Astrocyte (in vitro differentiated cells and primary cell): ENCODE measurements around the gene XXYLT1. TPM values are rescaled to one million over a fixed set of nuclear protein-coding genes. Genes with fewer than 3 reads are reported as not detected.

Experiments
- DNase-seq: peaks from one replicate; pipeline ENCODE4 v3.0.0-alpha.2; 2010; ENCODE audit warnings: low read depth
- FAIRE-seq: peaks from 2 replicates; lab custom pipeline; 2011; peaks lifted over from hg19 to GRCh38; lab: Jason Lieb, UNC
- H2AFZ ChIP-seq: 2 replicates; pipeline ENCODE4 v1.6.0; 2012; ENCODE audit warnings: low read depth, low read length, inconsistent platforms
- H3K27ac ChIP-seq: 2 replicates; pipeline ENCODE4 v1.5.1; 2011; ENCODE audit warnings: low read depth, low read length, inconsistent platforms
- H3K27me3 ChIP-seq: 2 replicates; pipeline ENCODE4 v1.6.0; 2011; ENCODE audit warnings: low read length, inconsistent platforms; ENCODE audit not compliant: insufficient read depth
- H3K36me3 ChIP-seq: 2 replicates; pipeline ENCODE4 v1.5.1; 2011; ENCODE audit warnings: low read length, inconsistent platforms; ENCODE audit not compliant: insufficient read depth
- H3K4me1 ChIP-seq: 2 replicates; pipeline ENCODE4 v1.5.1; 2011; ENCODE audit warnings: low read length, inconsistent platforms; ENCODE audit not compliant: insufficient read depth
- H3K4me2 ChIP-seq: 2 replicates; pipeline ENCODE4 v1.6.0; 2012; ENCODE audit warnings: low read length, inconsistent platforms
- H3K4me3 ChIP-seq: 2 replicates; pipeline ENCODE4 v1.5.1; 2011; ENCODE audit warnings: low read depth, mild to moderate bottlenecking, low read length, inconsistent platforms; ENCODE audit not compliant: insufficient read depth
- H3K79me2 ChIP-seq: 2 replicates; pipeline ENCODE4 v1.6.0; 2012; ENCODE audit warnings: mild to moderate bottlenecking, low read length, inconsistent platforms; ENCODE audit not compliant: insufficient read depth
- H3K9ac ChIP-seq: 2 replicates; pipeline ENCODE4 v1.6.0; 2012; ENCODE audit warnings: mild to moderate bottlenecking, low read length, inconsistent platforms
- H3K9me3 ChIP-seq: 2 replicates; pipeline ENCODE4 v1.5.1; 2012; ENCODE audit warnings: low read depth, mild to moderate bottlenecking, low read length, inconsistent platforms; ENCODE audit not compliant: insufficient read depth
- H4K20me1 ChIP-seq: 2 replicates; pipeline ENCODE4 v1.6.0; 2012; ENCODE audit warnings: low read length, inconsistent platforms; ENCODE audit not compliant: insufficient read depth
- H3K27ac Mint-ChIP-seq: one replicate; pipeline ENCODE4 v1.8.0; 2021; ENCODE audit warnings: mild to moderate bottlenecking, mixed read lengths; ENCODE audit not compliant: unreplicated experiment
- H3K27me3 Mint-ChIP-seq: one replicate; pipeline ENCODE4 v1.8.0; 2021; ENCODE audit warnings: low read depth, mixed read lengths; ENCODE audit not compliant: unreplicated experiment
- H3K36me3 Mint-ChIP-seq: one replicate; pipeline ENCODE4 v1.8.0; 2021; ENCODE audit warnings: low read depth, mixed read lengths; ENCODE audit not compliant: unreplicated experiment
- H3K4me1 Mint-ChIP-seq: one replicate; pipeline ENCODE4 v1.8.0; 2021; ENCODE audit warnings: low read depth, mixed read lengths; ENCODE audit not compliant: unreplicated experiment
- H3K4me3 Mint-ChIP-seq: one replicate; pipeline ENCODE4 v1.8.0; 2021; ENCODE audit warnings: mild to moderate bottlenecking, moderate library complexity, mixed read lengths; ENCODE audit not compliant: unreplicated experiment
- H3K9me3 Mint-ChIP-seq: one replicate; pipeline ENCODE4 v1.8.0; 2021; ENCODE audit warnings: mild to moderate bottlenecking, mixed read lengths; ENCODE audit not compliant: unreplicated experiment
- EZH2 ChIP-seq: IDR thresholded peaks from 2 replicates; pipeline ENCODE4 v1.6.1; 2012; ENCODE audit warnings: mild to moderate bottlenecking, low read length, inconsistent platforms; ENCODE audit not compliant: insufficient read depth
- total RNA-seq: library from RNA; stranded (reverse); gene quantifications from 2 replicates; pipeline ENCODE4 v1.2.1, GENCODE V29; 2021
- TF ChIP-seq, protein P1 (sequence below): IDR thresholded peaks from 2 replicates; pipeline ENCODE4 v1.5.1; 2011; ENCODE audit warnings: low read depth, mild to moderate bottlenecking, inconsistent platforms, low read length, moderate library complexity; ENCODE audit not compliant: insufficient read depth

Gene XXYLT1
- total RNA-seq, 1 donor from 2014 or later: 26.2 TPM

DNA sequence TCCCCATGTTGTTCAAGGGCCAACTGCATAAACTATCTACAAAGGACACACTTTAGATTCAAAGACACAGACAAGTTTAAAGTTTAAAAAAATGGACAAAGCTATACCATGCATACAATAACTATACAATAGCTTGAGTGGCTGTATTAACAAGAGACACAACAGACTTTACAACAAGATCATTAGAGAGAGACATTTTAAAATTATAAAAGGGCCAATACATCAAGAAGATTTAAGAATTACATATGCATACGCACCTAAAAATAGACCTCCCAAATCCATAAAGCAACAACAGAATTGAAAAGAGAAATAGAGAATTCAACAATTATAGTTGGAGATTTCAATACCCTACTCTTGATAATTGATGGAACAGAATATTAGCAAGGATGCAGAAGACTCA lies 79.4 kb downstream of the XXYLT1 start:
- Histone ChIP-seq H3K4me2 (no peak overlapping the region), H3K27me3 (no peaks in the 10 kb centered on the region), H3K4me3 (no peak overlapping the region), H3K36me3 (no peaks in the 10 kb centered on the region), H2AFZ (no peak overlapping the region), H4K20me1 (no peaks in the 10 kb centered on the region), H3K9ac (no peak overlapping the region), H3K4me1 (peaks cover 34% of the 10 kb centered on the region), H3K9me3 (no peaks in the 10 kb centered on the region), H3K27ac (no peak overlapping the region), H3K79me2 (peaks cover 27% of the 10 kb centered on the region)
- no peaks in the 10 kb centered on the region for H3K27me3 Mint-ChIP-seq
- DNase-seq (no peak), FAIRE-seq (no peak)
- H3K27ac Mint-ChIP-seq: no peak overlapping the region
- no peak overlapping the region for H3K4me3 Mint-ChIP-seq
- peaks cover 6% of the 10 kb centered on the region for H3K9me3 Mint-ChIP-seq
- TF ChIP-seq, protein P1, sequence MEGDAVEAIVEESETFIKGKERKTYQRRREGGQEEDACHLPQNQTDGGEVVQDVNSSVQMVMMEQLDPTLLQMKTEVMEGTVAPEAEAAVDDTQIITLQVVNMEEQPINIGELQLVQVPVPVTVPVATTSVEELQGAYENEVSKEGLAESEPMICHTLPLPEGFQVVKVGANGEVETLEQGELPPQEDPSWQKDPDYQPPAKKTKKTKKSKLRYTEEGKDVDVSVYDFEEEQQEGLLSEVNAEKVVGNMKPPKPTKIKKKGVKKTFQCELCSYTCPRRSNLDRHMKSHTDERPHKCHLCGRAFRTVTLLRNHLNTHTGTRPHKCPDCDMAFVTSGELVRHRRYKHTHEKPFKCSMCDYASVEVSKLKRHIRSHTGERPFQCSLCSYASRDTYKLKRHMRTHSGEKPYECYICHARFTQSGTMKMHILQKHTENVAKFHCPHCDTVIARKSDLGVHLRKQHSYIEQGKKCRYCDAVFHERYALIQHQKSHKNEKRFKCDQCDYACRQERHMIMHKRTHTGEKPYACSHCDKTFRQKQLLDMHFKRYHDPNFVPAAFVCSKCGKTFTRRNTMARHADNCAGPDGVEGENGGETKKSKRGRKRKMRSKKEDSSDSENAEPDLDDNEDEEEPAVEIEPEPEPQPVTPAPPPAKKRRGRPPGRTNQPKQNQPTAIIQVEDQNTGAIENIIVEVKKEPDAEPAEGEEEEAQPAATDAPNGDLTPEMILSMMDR: no peak
- TF ChIP-seq EZH2: no peak
- H3K4me1 Mint-ChIP-seq: peaks cover 38% of the 10 kb centered on the region
- peaks cover 2% of the 10 kb centered on the region for H3K36me3 Mint-ChIP-seq

DNA sequence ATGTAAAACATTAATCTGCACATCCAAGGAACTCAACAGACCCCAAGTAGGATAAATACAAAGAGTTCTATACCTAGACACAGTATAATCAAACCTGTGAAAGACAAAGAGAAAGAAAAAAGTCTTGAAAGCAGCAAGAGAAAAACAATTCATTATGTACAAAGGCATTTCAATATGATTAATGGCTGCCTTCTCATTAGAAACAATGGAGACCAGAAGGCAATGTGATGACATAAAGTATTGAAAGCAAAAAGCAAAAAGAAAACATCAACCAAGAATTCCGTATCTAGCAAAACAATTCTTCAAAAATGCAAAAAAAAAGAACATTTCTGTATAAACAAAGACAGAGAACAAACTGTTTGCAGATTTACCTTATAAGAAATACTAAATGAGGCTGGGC lies 81.1 kb downstream of the XXYLT1 start:
- no peaks in the 10 kb centered on the region for H3K9me3 ChIP-seq
- H3K4me1 Mint-ChIP-seq: peaks cover 39% of the 10 kb centered on the region
- H3K9ac ChIP-seq: no peak overlapping the region
- peaks cover 6% of the 10 kb centered on the region for H3K9me3 Mint-ChIP-seq
- no peak overlapping the region for H2AFZ ChIP-seq
- DNase-seq: no peak
- no peaks in the 10 kb centered on the region for H3K27me3 ChIP-seq
- H3K4me1 ChIP-seq: peaks cover 17% of the 10 kb centered on the region
- H3K4me3 ChIP-seq: no peak overlapping the region
- H4K20me1 ChIP-seq: no peaks in the 10 kb centered on the region
- no peak for FAIRE-seq
- peaks cover 32% of the 10 kb centered on the region for H3K79me2 ChIP-seq
- no peak for TF ChIP-seq EZH2
- TF ChIP-seq, protein P1: no peak
- H3K27ac ChIP-seq: no peak overlapping the region
- H3K27me3 Mint-ChIP-seq: no peaks in the 10 kb centered on the region
- H3K36me3 ChIP-seq: no peaks in the 10 kb centered on the region
- no peak overlapping the region for H3K4me3 Mint-ChIP-seq
- no peak overlapping the region for H3K4me2 ChIP-seq
- H3K36me3 Mint-ChIP-seq: peaks cover 2% of the 10 kb centered on the region
- no peak overlapping the region for H3K27ac Mint-ChIP-seq

DNA sequence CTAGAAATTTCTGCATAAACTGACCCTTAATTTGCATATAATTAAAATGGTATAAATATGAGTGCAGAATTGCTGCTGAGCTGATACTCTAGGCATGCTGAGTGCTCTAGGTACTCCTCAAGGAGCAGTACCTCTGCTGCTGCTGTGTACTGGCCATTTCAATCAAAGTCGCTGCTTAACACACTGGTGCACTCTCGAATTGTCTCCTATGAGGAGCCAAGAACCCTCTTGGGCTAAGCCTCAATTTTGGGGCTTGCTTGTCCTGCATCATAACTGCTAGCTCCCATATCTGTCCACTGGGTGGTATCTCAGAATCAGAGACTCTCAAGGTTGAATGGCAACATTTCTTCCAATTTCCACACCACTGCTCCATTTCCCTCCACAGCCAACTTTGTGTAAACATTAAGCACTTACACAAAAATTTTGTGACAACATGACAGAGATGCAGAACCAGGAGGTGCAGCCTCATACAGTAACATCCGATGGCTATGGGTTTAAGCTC lies 82.5 kb downstream of the XXYLT1 start:
- Mint-ChIP-seq H3K36me3 (peaks cover 2% of the 10 kb centered on the region), H3K27ac (peak overlapping the region; percentile 97), H3K9me3 (peaks cover 6% of the 10 kb centered on the region), H3K27me3 (no peaks in the 10 kb centered on the region), H3K4me1 (peaks cover 42% of the 10 kb centered on the region), H3K4me3 (peak overlapping the region; percentile 50)
- no peaks in the 10 kb centered on the region for H3K9me3 ChIP-seq
- H3K36me3 ChIP-seq: no peaks in the 10 kb centered on the region
- no peak for DNase-seq
- no peak overlapping the region for H3K4me3 ChIP-seq
- no peak overlapping the region for H2AFZ ChIP-seq
- H3K27ac ChIP-seq: peak overlapping the region; percentile 75
- H3K9ac ChIP-seq: no peak overlapping the region
- FAIRE-seq: no peak
- H3K79me2 ChIP-seq: peaks cover 25% of the 10 kb centered on the region
- H3K4me2 ChIP-seq: peak overlapping the region; percentile 41
- no peaks in the 10 kb centered on the region for H3K27me3 ChIP-seq
- H3K4me1 ChIP-seq: peaks cover 17% of the 10 kb centered on the region
- H4K20me1 ChIP-seq: no peaks in the 10 kb centered on the region
- TF ChIP-seq, protein P1: no peak
- no peak for TF ChIP-seq EZH2
